ENCODE data around the gene LOC101059915.

- TF ChIP-seq CTCF (IDR thresholded peaks at IDR 0.05 in 4 of 5, conservative IDR thresholded peaks at IDR 0.05 in 1 of 5) (no peak), POLR2A (IDR thresholded peaks at IDR 0.05) (no peak)
Measured at GRCh38 chrX:71667328-71668247, at the start of gene LOC101059915.
